CD4-positive, alpha-beta T cell treated with Interleukin-15 for 1 hour (primary cell): ENCODE results near the gene ZNG1C.
"Not testable (repeated sequence)": the region's sequence is repeated elsewhere in the genome, so short reads cannot be mapped to it uniquely, and the experiment has no call there.

Source experiments
- DNase-seq: peaks from one replicate; pipeline ENCODE4 v3.0.0-alpha.2; 2020

ZNG1C gene

GRCh38 chr9:68241683-68242082 is at the start of gene ZNG1C:
Gene ZNG1C, plus strand, starts transcription at chr9:68241983. Its CDS starts 49 bp downstream, at chr9:68242032.
- DNase-seq = not testable (repeated sequence)

GRCh38 chr9:68242437-68242836 is 654 bp downstream of the ZNG1C start:
- not testable (repeated sequence) for DNase-seq

GRCh38 chr9:68281041-68281440 is 39.3 kb downstream of the ZNG1C start:
- not testable (repeated sequence) for DNase-seq

- not testable (repeated sequence) for DNase-seq
Measured at GRCh38 chr9:68302567-68302966, 60.8 kb downstream of the ZNG1C start, which contains the start of gene FOXD4L3. Gene FOXD4L3, plus strand, starts transcription at chr9:68302867. Its CDS starts 85 bp downstream, at chr9:68302952.

GRCh38 chr9:68303771-68304170 is 62.0 kb downstream of the ZNG1C start:
- not testable (repeated sequence) for DNase-seq

- not testable (repeated sequence) for DNase-seq
Measured at GRCh38 chr9:68304212-68304611, 62.4 kb downstream of the ZNG1C start.

- DNase-seq = not testable (repeated sequence)
Measured at GRCh38 chr9:68304777-68305176, 63.0 kb downstream of the ZNG1C start.

GRCh38 chr9:68305680-68306285 is 64.0 kb downstream of the ZNG1C start:
- DNase-seq = not testable (repeated sequence)

- not testable (repeated sequence) for DNase-seq
Measured at GRCh38 chr9:68306391-68306964, 64.7 kb downstream of the ZNG1C start.

GRCh38 chr9:68307127-68307526 is 65.3 kb downstream of the ZNG1C start:
- DNase-seq = not testable (repeated sequence)

- DNase-seq = not testable (repeated sequence)
Measured at GRCh38 chr9:68307654-68308053, 65.9 kb downstream of the ZNG1C start.

- not testable (repeated sequence) for DNase-seq
Measured at GRCh38 chr9:68311208-68311607, 69.4 kb downstream of the ZNG1C start.

- not testable (repeated sequence) for DNase-seq
Measured at GRCh38 chr9:68318209-68318608, 76.4 kb downstream of the ZNG1C start.

GRCh38 chr9:68323749-68324148 is 82.0 kb downstream of the ZNG1C start:
- not testable (repeated sequence) for DNase-seq

- DNase-seq = not testable (repeated sequence)
Measured at GRCh38 chr9:68324518-68324917, 82.7 kb downstream of the ZNG1C start.

GRCh38 chr9:68329106-68329505 is 87.3 kb downstream of the ZNG1C start:
- not testable (repeated sequence) for DNase-seq

GRCh38 chr9:68330531-68331173 is 88.9 kb downstream of the ZNG1C start:
- DNase-seq = not testable (repeated sequence)

GRCh38 chr9:68332122-68332521 is 90.3 kb downstream of the ZNG1C start:
- not testable (repeated sequence) for DNase-seq

GRCh38 chr9:68335935-68336334 is 94.2 kb downstream of the ZNG1C start:
- not testable (repeated sequence) for DNase-seq

- DNase-seq = not testable (repeated sequence)
Measured at GRCh38 chr9:68336639-68337339, 95.0 kb downstream of the ZNG1C start.

GRCh38 chr9:68338000-68338399 is 96.2 kb downstream of the ZNG1C start:
- DNase-seq = not testable (repeated sequence)

- DNase-seq = not testable (repeated sequence)
Measured at GRCh38 chr9:68342265-68343025, 100.7 kb downstream of the ZNG1C start.
